HEK293 (cell line): ENCODE results near the gene URAD.

Source experiments
- CTCF ChIA-PET: fragments of 350-600 bp; formaldehyde crosslinking; extraction: SDS; loops from one replicate; lab custom pipeline; 2021; ENCODE audit warnings: antibody characterized with exemption; lab: Yijun Ruan, JAX
- POLR2A ChIA-PET: fragments of 300-600 bp; formaldehyde crosslinking; extraction: SDS; loops from one replicate; lab custom pipeline; 2020; ENCODE audit warnings: antibody characterized with exemption, inconsistent platforms; lab: Yijun Ruan, JAX
- H3K27ac ChIP-seq: fragments of 200-500 bp; sonication (Bioruptor generic); 2 replicates; pipeline ENCODE4 v1.5.1; 2014; ENCODE audit warnings: low read depth, low read length, control low read depth, inconsistent platforms; ENCODE audit errors: extremely low read depth
- H3K36me3 ChIP-seq, 2 experiments: fragments of 200-500 bp in 1 of 2; sonication (Bioruptor generic) in 1 of 2; 1 replicate in 1 of 2; 2 replicates in 1 of 2; pipeline ENCODE4 v1.5.1; 2014 to 2017; ENCODE audit warnings: inconsistent platforms in 2 of 2, low read length in 2 of 2; ENCODE audit not compliant: control insufficient read depth in 2 of 2, insufficient read depth in 1 of 2
- H3K4me1 ChIP-seq: fragments of 200-500 bp; sonication (Bioruptor generic); 2 replicates; pipeline ENCODE4 v1.5.1; 2014; ENCODE audit warnings: mild to moderate bottlenecking, low read length, inconsistent platforms; ENCODE audit not compliant: control insufficient read depth, insufficient read depth
- H3K4me3 ChIP-seq: 2 replicates; pipeline ENCODE4 v1.5.1; 2011; ENCODE audit warnings: low read depth, mild to moderate bottlenecking, control low read depth, low read length, moderate library complexity
- H3K9me3 ChIP-seq: fragments of 200-500 bp; sonication (Bioruptor generic); 2 replicates; pipeline ENCODE4 v1.5.1; 2014; ENCODE audit warnings: low read depth, low read length, inconsistent platforms; ENCODE audit not compliant: control insufficient read depth, insufficient read depth
- ATF2 ChIP-seq: fragments of 450-650 bp; formaldehyde crosslinking; IDR thresholded peaks from 2 replicates; pipeline ENCODE4 v1.5.1; 2016; ENCODE audit warnings: missing biosample characterization, missing genetic modification characterization, low read depth
- PRDM10 ChIP-seq: fragments of 450-650 bp; formaldehyde crosslinking; IDR thresholded peaks from 2 replicates; pipeline ENCODE4 v1.5.1; 2016; ENCODE audit warnings: missing biosample characterization, missing genetic modification characterization
- ZNF114 ChIP-seq: fragments of 450-650 bp; formaldehyde crosslinking; IDR thresholded peaks from 2 replicates; pipeline ENCODE4 v1.5.0; 2017; ENCODE audit warnings: missing biosample characterization, missing genetic modification characterization
- ZNF155 ChIP-seq: fragments of 450-650 bp; formaldehyde crosslinking; IDR thresholded peaks from 2 replicates; pipeline ENCODE4 v1.5.1; 2016; ENCODE audit warnings: missing biosample characterization, missing genetic modification characterization
- ZNF174 ChIP-seq: fragments of 450-650 bp; formaldehyde crosslinking; IDR thresholded peaks from 2 replicates; pipeline ENCODE4 v1.5.0; 2017; ENCODE audit warnings: missing biosample characterization, mild to moderate bottlenecking, missing genetic modification characterization
- ZNF175 ChIP-seq: fragments of 450-650 bp; formaldehyde crosslinking; IDR thresholded peaks from 2 replicates; pipeline ENCODE4 v1.5.1; 2016; ENCODE audit warnings: missing biosample characterization, missing genetic modification characterization
- ZNF18 ChIP-seq: fragments of 450-650 bp; formaldehyde crosslinking; IDR thresholded peaks from 2 replicates; pipeline ENCODE4 v1.5.1; 2016; ENCODE audit warnings: missing biosample characterization, missing genetic modification characterization
- ZNF214 ChIP-seq: fragments of 450-650 bp; formaldehyde crosslinking; IDR thresholded peaks from 2 replicates; pipeline ENCODE4 v1.5.1; 2017; ENCODE audit warnings: missing biosample characterization, mild to moderate bottlenecking, missing genetic modification characterization, borderline replicate concordance
- ZNF335 ChIP-seq: fragments of 450-650 bp; formaldehyde crosslinking; conservative IDR thresholded peaks from 2 replicates; pipeline ENCODE4 v1.5.1; 2016; ENCODE audit warnings: missing biosample characterization, missing genetic modification characterization
- ZNF366 ChIP-seq: fragments of 450-650 bp; formaldehyde crosslinking; conservative IDR thresholded peaks from 2 replicates; pipeline ENCODE4 v1.5.1; 2016; ENCODE audit warnings: missing biosample characterization, missing genetic modification characterization
- ZNF37A ChIP-seq: fragments of 450-650 bp; IDR thresholded peaks from 2 replicates; pipeline ENCODE4 v1.5.1; 2018; ENCODE audit warnings: missing biosample characterization, missing genetic modification characterization
- ZNF398 ChIP-seq: fragments of 450-650 bp; formaldehyde crosslinking; IDR thresholded peaks from 2 replicates; pipeline ENCODE4 v1.5.1; 2017; ENCODE audit warnings: missing biosample characterization, missing genetic modification characterization
- ZNF426 ChIP-seq: fragments of 450-650 bp; formaldehyde crosslinking; IDR thresholded peaks from 2 replicates; pipeline ENCODE4 v1.5.1; 2017; ENCODE audit warnings: missing biosample characterization, missing genetic modification characterization, mild to moderate bottlenecking, inconsistent platforms, moderate library complexity
- ZNF521 ChIP-seq: fragments of 450-650 bp; formaldehyde crosslinking; IDR thresholded peaks from 2 replicates; pipeline ENCODE4 v1.5.1; 2017; ENCODE audit warnings: missing biosample characterization, mild to moderate bottlenecking, missing genetic modification characterization
- ZNF544 ChIP-seq: fragments of 450-650 bp; formaldehyde crosslinking; IDR thresholded peaks from 2 replicates; pipeline ENCODE4 v1.5.0; 2017; ENCODE audit warnings: missing biosample characterization, missing genetic modification characterization
- ZNF549 ChIP-seq: fragments of 450-650 bp; IDR thresholded peaks from 2 replicates; pipeline ENCODE4 v1.5.1; 2018; ENCODE audit warnings: missing biosample characterization, missing genetic modification characterization, mild to moderate bottlenecking, inconsistent platforms, moderate library complexity
- ZNF692 ChIP-seq: fragments of 450-650 bp; formaldehyde crosslinking; IDR thresholded peaks from 2 replicates; pipeline ENCODE4 v1.5.1; 2016; ENCODE audit warnings: missing biosample characterization, missing genetic modification characterization
- ZNF843 ChIP-seq: fragments of 450-650 bp; formaldehyde crosslinking; IDR thresholded peaks from 2 replicates; pipeline ENCODE4 v1.5.1; 2016; ENCODE audit warnings: missing biosample characterization, missing genetic modification characterization
- ZSCAN5A ChIP-seq: fragments of 450-650 bp; formaldehyde crosslinking; IDR thresholded peaks from 2 replicates; pipeline ENCODE4 v1.5.1; 2016; ENCODE audit warnings: missing biosample characterization, missing genetic modification characterization
- ZXDB ChIP-seq: fragments of 450-650 bp; formaldehyde crosslinking; IDR thresholded peaks from 2 replicates; pipeline ENCODE4 v1.5.1; 2016; ENCODE audit warnings: missing biosample characterization, missing genetic modification characterization

URAD gene

GRCh38 chr13:27956576-27957300, 31.8 kb downstream of the URAD start:
- POLR2A ChIA-PET: interaction anchor here (0.6 kb wide), 1 partner anchor 197 kb away, joined by 4 read pairs; no protein-coding TSS in a partner anchor
- H3K9me3 ChIP-seq: no peaks in the 10 kb centered on the region
- no peak overlapping the region for H3K27ac ChIP-seq
- no peaks in the 10 kb centered on the region; the same call in 1 of the 2 replicates for H3K4me1 ChIP-seq
- CTCF ChIA-PET: interaction anchor here (1.2 to 13.6 kb wide), 3 partner anchors 88 to 595 kb away, joined by 6 to 206 read pairs (median 7); no protein-coding TSS in a partner anchor
- peaks cover 0 to 15% of the 10 kb centered on the region in 2 experiments; a peak in 1 of 3 replicates for H3K36me3 ChIP-seq
- no peak overlapping the region for H3K4me3 ChIP-seq
- no peak for TF ChIP-seq ZNF114
- TF ChIP-seq ZNF335 (tag by site-specific recombination): no peak
- no peak for TF ChIP-seq ZNF37A
- no peak for TF ChIP-seq ZNF214 (tag by site-specific recombination)
- TF ChIP-seq ZNF549 (tag by site-specific recombination): no peak
- no peak for TF ChIP-seq ZNF521 (tag by site-specific recombination)
- no peak for TF ChIP-seq ZNF544 (tag by site-specific recombination)
- no peak for TF ChIP-seq ZNF175 (tag by site-specific recombination)
- no peak for TF ChIP-seq ZNF155 (tag by site-specific recombination)
- no peak for TF ChIP-seq ZNF366 (tag by site-specific recombination)
- TF ChIP-seq ZNF398 (tag by site-specific recombination): no peak
- no peak for TF ChIP-seq ZNF174 (tag by site-specific recombination)
- TF ChIP-seq PRDM10 (tag by site-specific recombination): no peak
- TF ChIP-seq ZNF692 (tag by site-specific recombination): no peak
- TF ChIP-seq ZNF426 (tag by site-specific recombination): no peak

- Histone ChIP-seq H3K27ac (no peak overlapping the region), H3K4me1 (no peaks in the 10 kb centered on the region; the same call in 1 of the 2 replicates), H3K36me3 (peaks cover 0 to under 1% of the 10 kb centered on the region in 2 experiments; a peak in 1 of 3 replicates), H3K4me3 (no peak overlapping the region), H3K9me3 (no peaks in the 10 kb centered on the region)
- CTCF ChIA-PET: interaction anchor here (1.2 to 13.6 kb wide), 7 partner anchors 8 to 552 kb away, joined by 3 to 206 read pairs (median 5); no protein-coding TSS in a partner anchor
- POLR2A ChIA-PET: no interaction called here
- TF ChIP-seq ZSCAN5A (tag by site-specific recombination) (no peak), ZXDB (tag by site-specific recombination) (no peak), ZNF843 (no peak), ZNF18 (tag by site-specific recombination) (no peak), ATF2 (tag by site-specific recombination) (no peak)
Measured at GRCh38 chr13:27955014-27955591, 33.4 kb downstream of the URAD start.
